PC-3 (cell line): ENCODE measurements around the gene CREM. TPM values are rescaled to one million over a fixed set of nuclear protein-coding genes. Genes with fewer than 3 reads are reported as not detected.

Experiments
- ATAC-seq: fragments of 200-7000 bp; cut with Tn5 transposase; 2 replicates; pipeline ENCODE4 v1.9.1; 2020; ENCODE audit warnings: mild to moderate bottlenecking, moderate library complexity
- BruUV-seq: library from RNA; stranded (reverse); fragments of 400-500 nt; replicated peaks from 2 replicates; lab custom pipeline; 2021; lab: Mats Ljungman, UMichigan
- CTCF ChIA-PET: fragments of 300-600 bp; sonication (Branson Sonifier 250); formaldehyde crosslinking; loops from one replicate; lab custom pipeline; 2022; ENCODE audit warnings: antibody characterized with exemption; lab: Charles Lee
- POLR2A ChIA-PET: fragments of 300-600 bp; sonication (Branson Sonifier 250); formaldehyde crosslinking; loops from one replicate; lab custom pipeline; 2022; ENCODE audit warnings: antibody characterized with exemption; ENCODE audit not compliant: unreplicated experiment; lab: Charles Lee
- DNase-seq: peaks from one replicate; pipeline ENCODE4 v3.0.0-alpha.2; 2015
- H2AFZ ChIP-seq: fragments of 300-600 bp; sonication (generic); 2 replicates; pipeline ENCODE4 v1.6.0; 2016; ENCODE audit warnings: antibody characterized with exemption, low read length
- H3F3A ChIP-seq: fragments of 300-600 bp; sonication (generic); one replicate; pipeline ENCODE4 v1.6.0; 2017; ENCODE audit warnings: antibody characterized with exemption, low read length, control low read depth, mild to moderate bottlenecking; ENCODE audit not compliant: unreplicated experiment
- H3K27ac ChIP-seq: fragments of 300-600 bp; sonication (generic); 2 replicates; pipeline ENCODE4 v1.5.1; 2016; ENCODE audit warnings: mild to moderate bottlenecking, low read length
- H3K27me3 ChIP-seq: fragments of 300-600 bp; sonication (generic); 2 replicates; pipeline ENCODE4 v1.6.1; 2016; ENCODE audit warnings: low read length, mixed read lengths
- H3K36me3 ChIP-seq: fragments of 300-600 bp; sonication (generic); 2 replicates; pipeline ENCODE4 v1.6.1; 2016; ENCODE audit warnings: low read depth, mixed run types, low read length, mixed read lengths
- H3K4me1 ChIP-seq: fragments of 300-600 bp; sonication (generic); 2 replicates; pipeline ENCODE4 v1.5.1; 2016; ENCODE audit warnings: low read length; ENCODE audit not compliant: insufficient read depth
- H3K4me2 ChIP-seq: fragments of 300-600 bp; sonication (generic); 2 replicates; pipeline ENCODE4 v1.6.0; 2016; ENCODE audit warnings: low read length
- H3K4me3 ChIP-seq: fragments of 300-600 bp; sonication (generic); 2 replicates; pipeline ENCODE4 v1.5.1; 2016; ENCODE audit warnings: mild to moderate bottlenecking, low read length, mixed read lengths
- H3K79me2 ChIP-seq: fragments of 300-600 bp; sonication (generic); 2 replicates; pipeline ENCODE4 v1.6.1; 2017; ENCODE audit warnings: low read length, mixed read lengths
- H3K9ac ChIP-seq: fragments of 300-600 bp; sonication (generic); 2 replicates; pipeline ENCODE4 v1.6.0; 2016; ENCODE audit warnings: mild to moderate bottlenecking, low read length
- H3K9me2 ChIP-seq: fragments of 300-600 bp; sonication (generic); replicated peaks from 2 replicates; pipeline ENCODE4 v1.6.1; 2016; ENCODE audit warnings: mixed run types, low read length, mixed read lengths
- H3K9me3 ChIP-seq: fragments of 300-600 bp; sonication (generic); 2 replicates; pipeline ENCODE4 v1.6.1; 2016; ENCODE audit warnings: low read length, mixed read lengths
- H4K20me1 ChIP-seq: fragments of 300-600 bp; sonication (generic); 2 replicates; pipeline ENCODE4 v1.6.1; 2016; ENCODE audit warnings: low read length, mixed read lengths
- EZH2 ChIP-seq: fragments of 300-600 bp; sonication (generic); IDR thresholded peaks from one replicate; pipeline ENCODE4 v1.6.1; 2017; ENCODE audit warnings: antibody characterized with exemption, mild to moderate bottlenecking, low read length; ENCODE audit not compliant: unreplicated experiment
- EZH2phosphoT487 ChIP-seq: fragments of 300-600 bp; sonication (generic); IDR thresholded peaks from 2 replicates; pipeline ENCODE4 v1.6.1; 2018; ENCODE audit warnings: mild to moderate bottlenecking, antibody characterized with exemption, low read length, borderline replicate concordance
- intact Hi-C: fragments of 100-400 bp; cut with micrococcal nuclease; formaldehyde crosslinking; loops from 2 replicates; pipeline ENCODE4 v1.9.0; 2023
- total RNA-seq: library from RNA; depleted of rRNA; stranded (reverse); fragments of >200 nt; gene quantifications from 2 replicates; pipeline ENCODE4 v1.2.3, GENCODE V29; 2014
- TF ChIP-seq, protein P1 (sequence below): fragments of 300-600 bp; sonication (generic); conservative IDR thresholded peaks from 2 replicates; pipeline ENCODE4 v1.5.1; 2017; ENCODE audit warnings: antibody characterized with exemption, low read depth, mild to moderate bottlenecking, low read length

The CREM gene
- total RNA-seq, 1 experiment from 2014 or later = 195 TPM

- ATAC-seq (no peak), DNase-seq (no peak)
- Histone ChIP-seq H2AFZ (no peak overlapping the region), H3K27me3 (no peaks in the 10 kb centered on the region), H3F3A (no peaks in the 10 kb centered on the region), H3K27ac (no peak overlapping the region), H3K36me3 (no peaks in the 10 kb centered on the region), H3K4me3 (no peak overlapping the region), H4K20me1 (no peaks in the 10 kb centered on the region), H3K9me3 (no peaks in the 10 kb centered on the region), H3K4me2 (no peak overlapping the region), H3K9me2 (no peaks in the 10 kb centered on the region), H3K9ac (no peak overlapping the region), H3K4me1 (no peaks in the 10 kb centered on the region), H3K79me2 (no peaks in the 10 kb centered on the region)
- TF ChIP-seq EZH2 (no peak), EZH2phosphoT487 (no peak)
- TF ChIP-seq, protein P1, sequence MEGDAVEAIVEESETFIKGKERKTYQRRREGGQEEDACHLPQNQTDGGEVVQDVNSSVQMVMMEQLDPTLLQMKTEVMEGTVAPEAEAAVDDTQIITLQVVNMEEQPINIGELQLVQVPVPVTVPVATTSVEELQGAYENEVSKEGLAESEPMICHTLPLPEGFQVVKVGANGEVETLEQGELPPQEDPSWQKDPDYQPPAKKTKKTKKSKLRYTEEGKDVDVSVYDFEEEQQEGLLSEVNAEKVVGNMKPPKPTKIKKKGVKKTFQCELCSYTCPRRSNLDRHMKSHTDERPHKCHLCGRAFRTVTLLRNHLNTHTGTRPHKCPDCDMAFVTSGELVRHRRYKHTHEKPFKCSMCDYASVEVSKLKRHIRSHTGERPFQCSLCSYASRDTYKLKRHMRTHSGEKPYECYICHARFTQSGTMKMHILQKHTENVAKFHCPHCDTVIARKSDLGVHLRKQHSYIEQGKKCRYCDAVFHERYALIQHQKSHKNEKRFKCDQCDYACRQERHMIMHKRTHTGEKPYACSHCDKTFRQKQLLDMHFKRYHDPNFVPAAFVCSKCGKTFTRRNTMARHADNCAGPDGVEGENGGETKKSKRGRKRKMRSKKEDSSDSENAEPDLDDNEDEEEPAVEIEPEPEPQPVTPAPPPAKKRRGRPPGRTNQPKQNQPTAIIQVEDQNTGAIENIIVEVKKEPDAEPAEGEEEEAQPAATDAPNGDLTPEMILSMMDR = no peak
- intact Hi-C loops = no loop called here
- POLR2A ChIA-PET = no interaction called here
- CTCF ChIA-PET = interaction anchor here (0.7 kb wide), 1 partner anchor 57 kb away, joined by 3 read pairs; no protein-coding TSS in a partner anchor
- no TSS peak for BruUV-seq
Measured at GRCh38 chr10:35172574-35172973, 45.9 kb downstream of the CREM start.

GRCh38 chr10:35178331-35178730 lies 51.7 kb downstream of the CREM start:
- Histone ChIP-seq H3K79me2 (no peaks in the 10 kb centered on the region), H3K4me1 (peaks cover 10% of the 10 kb centered on the region), H2AFZ (no peak overlapping the region), H3K27ac (no peak overlapping the region), H3F3A (no peaks in the 10 kb centered on the region), H3K9ac (no peak overlapping the region), H3K9me2 (no peaks in the 10 kb centered on the region), H3K4me2 (no peak overlapping the region), H4K20me1 (no peaks in the 10 kb centered on the region), H3K36me3 (0 out of 2 replicates have a peak, but pooled peaks cover 3% of the 10 kb centered on the region), H3K4me3 (no peak overlapping the region), H3K9me3 (no peaks in the 10 kb centered on the region), H3K27me3 (no peaks in the 10 kb centered on the region)
- ChIA-PET POLR2A (interaction anchor here (0.6 kb wide), 1 partner anchor 18 kb away, joined by 3 read pairs; no protein-coding TSS in a partner anchor), CTCF (no interaction called here)
- no peak for ATAC-seq
- no peak for DNase-seq
- TF ChIP-seq, protein P1 = no peak
- TF ChIP-seq EZH2phosphoT487 (no peak), EZH2 (no peak)
- intact Hi-C loops = no loop called here
- BruUV-seq = no TSS peak

GRCh38 chr10:35182631-35183510 lies 56.2 kb downstream of the CREM start:
- Histone ChIP-seq H3K9me2 (no peaks in the 10 kb centered on the region), H3K4me2 (no peak overlapping the region), H3K4me3 (no peak overlapping the region), H3K79me2 (no peaks in the 10 kb centered on the region), H3K27ac (no peak overlapping the region), H3K9me3 (no peaks in the 10 kb centered on the region), H3K36me3 (0 out of 2 replicates have a peak, but pooled peaks cover 3% of the 10 kb centered on the region), H3K27me3 (no peaks in the 10 kb centered on the region), H3K9ac (no peak overlapping the region), H4K20me1 (no peaks in the 10 kb centered on the region), H3F3A (peaks cover 5% of the 10 kb centered on the region), H3K4me1 (peaks cover 10% of the 10 kb centered on the region), H2AFZ (no peak overlapping the region)
- CTCF ChIA-PET = interaction anchor here (2.9 kb wide), 1 partner anchor 13 kb away, joined by 11 read pairs; no protein-coding TSS in a partner anchor
- DNase-seq (peak; percentile 51), ATAC-seq (peak; percentile 78)
- TF ChIP-seq EZH2phosphoT487 (no peak), EZH2 (no peak)
- TF ChIP-seq, protein P1 = no peak
- intact Hi-C loops = no loop called here
- POLR2A ChIA-PET = no interaction called here
- no TSS peak for BruUV-seq
